Measurements from ENCODE around the gene DNAH14. TPM values are rescaled to one million over a fixed set of nuclear protein-coding genes. Genes with fewer than 3 reads are reported as not detected.
"Not testable (repeated sequence)": the region's sequence is repeated elsewhere in the genome, so short reads cannot be mapped to it uniquely, and the experiment has no call there.

Gene DNAH14
- total and polyA plus RNA-seq, 10 of the 15 experiments (the other 5 are each of a cell fraction or from before 2014, with no cell fraction given), result 2.0 to 7.9 (median 4.8) TPM

DNA sequence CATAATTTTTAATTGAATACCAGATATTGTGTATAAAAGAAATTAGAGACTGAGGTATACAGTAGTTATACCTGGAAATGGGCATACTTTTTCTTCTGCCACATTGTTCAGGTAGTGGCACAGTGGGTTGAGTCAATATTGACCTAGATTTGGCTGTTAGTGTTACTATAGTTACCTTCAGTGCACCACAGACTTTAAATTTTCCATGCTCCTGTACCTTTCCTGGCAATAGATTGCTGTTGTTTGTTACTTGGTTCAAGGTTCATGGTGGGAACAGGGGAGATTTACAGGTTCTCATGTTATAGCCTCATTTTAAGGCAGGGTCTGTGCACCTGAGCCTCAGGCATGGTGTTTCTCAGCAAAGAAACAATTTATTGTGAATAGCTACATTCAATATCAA lies 279.7 kb downstream of the DNAH14 start (continued):
- no peak for TF ChIP-seq SIX5 (IDR thresholded peaks at IDR 0.05; ENCODE audit: low read depth, low read length, severe bottlenecking)

GRCh38 chr1:225210180-225210579 lies 280.7 kb downstream of the DNAH14 start:
- ATAC-seq; CTCF ChIA-PET; BruUV-seq (replicated peaks); in situ Hi-C loops (cut with MboI); H3K27ac ChIP-seq (ENCODE audit: control insufficient read depth, insufficient read depth); H3K4me3 ChIP-seq; H3K36me3 ChIP-seq (ENCODE audit: control insufficient read depth in 2 of 2, insufficient read depth in 2 of 2, low read length in 1 of 2); H3K79me2 ChIP-seq (ENCODE audit: control insufficient read depth, insufficient read depth, low read length); H3K4me2 ChIP-seq (ENCODE audit: control insufficient read depth, insufficient read depth); intact Hi-C loops (cut with micrococcal nuclease; ENCODE audit: unreplicated experiment); FAIRE-seq; H4K20me1 ChIP-seq (ENCODE audit: control insufficient read depth, insufficient read depth); H3K4me1 ChIP-seq (ENCODE audit: control insufficient read depth, insufficient read depth, low read length); H3K27me3 ChIP-seq (replicated peaks in 1 of 2; ENCODE audit: control insufficient read depth in 2 of 2, insufficient read depth in 2 of 2, low read length in 1 of 2); H3K9ac ChIP-seq (ENCODE audit: control insufficient read depth, insufficient read depth, low read length); POLR2A ChIA-PET; H2AFZ ChIP-seq (ENCODE audit: control insufficient read depth, low read depth, low read length); H3K9me3 ChIP-seq (replicated peaks; ENCODE audit: control insufficient read depth, insufficient read depth, low read length); SMC1A ChIA-PET (ENCODE audit: uncharacterized antibody, unreplicated experiment); DNase-seq (ENCODE audit: low read depth, low spot score): not testable (repeated sequence)
- RAD21 ChIA-PET (ENCODE audit: unreplicated experiment), result interaction anchor here (0.5 kb wide), 1 partner anchor 501 kb away, joined by 3 read pairs; no protein-coding TSS in a partner anchor
- 8% methylated on average over 3 of the region's 3 CpGs for WGBS (ENCODE audit: insufficient coverage, insufficient replicate concordance, low lambda C conversion rate, missing lambda C conversion rate)

GRCh38 chr1:225211694-225212442 lies 282.4 kb downstream of the DNAH14 start:
- H3K27me3 ChIP-seq (replicated peaks in 1 of 2; ENCODE audit: control insufficient read depth in 2 of 2, insufficient read depth in 2 of 2, low read length in 1 of 2); H3K4me2 ChIP-seq (ENCODE audit: control insufficient read depth, insufficient read depth); intact Hi-C loops (cut with micrococcal nuclease; ENCODE audit: unreplicated experiment); POLR2A ChIA-PET; in situ Hi-C loops (cut with MboI); H3K9ac ChIP-seq (ENCODE audit: control insufficient read depth, insufficient read depth, low read length); H3K4me1 ChIP-seq (ENCODE audit: control insufficient read depth, insufficient read depth, low read length); FAIRE-seq; H3K36me3 ChIP-seq (ENCODE audit: control insufficient read depth in 2 of 2, insufficient read depth in 2 of 2, low read length in 1 of 2); H3K4me3 ChIP-seq; H4K20me1 ChIP-seq (ENCODE audit: control insufficient read depth, insufficient read depth); BruUV-seq (replicated peaks); DNase-seq (ENCODE audit: low read depth, low spot score); SMC1A ChIA-PET (ENCODE audit: uncharacterized antibody, unreplicated experiment); RAD21 ChIA-PET (ENCODE audit: unreplicated experiment); H2AFZ ChIP-seq (ENCODE audit: control insufficient read depth, low read depth, low read length); ATAC-seq; H3K27ac ChIP-seq (ENCODE audit: control insufficient read depth, insufficient read depth); H3K9me3 ChIP-seq (replicated peaks; ENCODE audit: control insufficient read depth, insufficient read depth, low read length); CTCF ChIA-PET; H3K79me2 ChIP-seq (ENCODE audit: control insufficient read depth, insufficient read depth, low read length): not testable (repeated sequence)
- 86% methylated on average over 4 of the region's 5 CpGs for WGBS (ENCODE audit: insufficient coverage, insufficient replicate concordance, low lambda C conversion rate, missing lambda C conversion rate)

Measured in GM12878 (cell line).